HG03442 (cell line): ENCODE results near the gene LILRB3.
"Not testable (repeated sequence)": the region's sequence is repeated elsewhere in the genome, so short reads cannot be mapped to it uniquely, and the experiment has no call there.

Experiments
- ATAC-seq: cut with Tn5 transposase; IDR thresholded peaks from one replicate; pipeline ENCODE4 v1.9.1; 2021; ENCODE audit warnings: mild to moderate bottlenecking, moderate library complexity; ENCODE audit not compliant: unreplicated experiment

Gene LILRB3

GRCh38 chr19:54214217-54214616, 8.6 kb downstream of the LILRB3 start:
- not testable (repeated sequence) for ATAC-seq

- ATAC-seq = no peak
Measured at GRCh38 chr19:54211235-54211634, 11.6 kb downstream of the LILRB3 start.

GRCh38 chr19:54209811-54210494, 12.9 kb downstream of the LILRB3 start:
- no peak for ATAC-seq

- no peak for ATAC-seq
Measured at GRCh38 chr19:54209058-54209810, 13.6 kb downstream of the LILRB3 start.

GRCh38 chr19:54208784-54209057, 14.1 kb downstream of the LILRB3 start:
- ATAC-seq = no peak

- peak; percentile 39 for ATAC-seq
Measured at GRCh38 chr19:54207983-54208783, 14.6 kb downstream of the LILRB3 start.

- no peak for ATAC-seq
Measured at GRCh38 chr19:54207676-54207982, 15.2 kb downstream of the LILRB3 start.

- ATAC-seq = not testable (repeated sequence)
Measured at GRCh38 chr19:54207193-54207592, 15.6 kb downstream of the LILRB3 start.

- ATAC-seq = no peak
Measured at GRCh38 chr19:54206831-54207177, 16.0 kb downstream of the LILRB3 start.

GRCh38 chr19:54206030-54206830, 16.6 kb downstream of the LILRB3 start:
- ATAC-seq = no peak

GRCh38 chr19:54204767-54205468, 17.9 kb downstream of the LILRB3 start:
- no peak for ATAC-seq

- no peak for ATAC-seq
Measured at GRCh38 chr19:54203151-54203611, 19.6 kb downstream of the LILRB3 start.

- no peak for ATAC-seq
Measured at GRCh38 chr19:54201980-54202379, 20.8 kb downstream of the LILRB3 start.

GRCh38 chr19:54201172-54201701, 21.6 kb downstream of the LILRB3 start:
- ATAC-seq = no peak

- no peak for ATAC-seq
Measured at GRCh38 chr19:54199401-54199800, 23.4 kb downstream of the LILRB3 start.

- no peak for ATAC-seq
Measured at GRCh38 chr19:54197121-54197520, 25.7 kb downstream of the LILRB3 start.

GRCh38 chr19:54196536-54196935, 26.3 kb downstream of the LILRB3 start:
- ATAC-seq = no peak

- not testable (repeated sequence) for ATAC-seq
Measured at GRCh38 chr19:54194463-54194862, 28.3 kb downstream of the LILRB3 start.

- no peak for ATAC-seq
Measured at GRCh38 chr19:54193011-54193410, 29.8 kb downstream of the LILRB3 start.

- no peak for ATAC-seq
Measured at GRCh38 chr19:54191811-54192453, 30.9 kb downstream of the LILRB3 start.
